Measurements from ENCODE around the gene CD9. TPM values are rescaled to one million over a fixed set of nuclear protein-coding genes. Genes with fewer than 3 reads are reported as not detected.
"Not testable (repeated sequence)": the region's sequence is repeated elsewhere in the genome, so short reads cannot be mapped to it uniquely, and the experiment has no call there.

The CD9 gene, protein sequence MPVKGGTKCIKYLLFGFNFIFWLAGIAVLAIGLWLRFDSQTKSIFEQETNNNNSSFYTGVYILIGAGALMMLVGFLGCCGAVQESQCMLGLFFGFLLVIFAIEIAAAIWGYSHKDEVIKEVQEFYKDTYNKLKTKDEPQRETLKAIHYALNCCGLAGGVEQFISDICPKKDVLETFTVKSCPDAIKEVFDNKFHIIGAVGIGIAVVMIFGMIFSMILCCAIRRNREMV
- 38.8 and 43.6 TPM in 2 replicates for total RNA-seq (2014; rRNA removed; shearing (Covaris generic))
- 69.6 and 76.9 TPM in 2 replicates for polyA plus RNA-seq (2014; cell fraction: nucleus; rRNA removed)

DNA sequence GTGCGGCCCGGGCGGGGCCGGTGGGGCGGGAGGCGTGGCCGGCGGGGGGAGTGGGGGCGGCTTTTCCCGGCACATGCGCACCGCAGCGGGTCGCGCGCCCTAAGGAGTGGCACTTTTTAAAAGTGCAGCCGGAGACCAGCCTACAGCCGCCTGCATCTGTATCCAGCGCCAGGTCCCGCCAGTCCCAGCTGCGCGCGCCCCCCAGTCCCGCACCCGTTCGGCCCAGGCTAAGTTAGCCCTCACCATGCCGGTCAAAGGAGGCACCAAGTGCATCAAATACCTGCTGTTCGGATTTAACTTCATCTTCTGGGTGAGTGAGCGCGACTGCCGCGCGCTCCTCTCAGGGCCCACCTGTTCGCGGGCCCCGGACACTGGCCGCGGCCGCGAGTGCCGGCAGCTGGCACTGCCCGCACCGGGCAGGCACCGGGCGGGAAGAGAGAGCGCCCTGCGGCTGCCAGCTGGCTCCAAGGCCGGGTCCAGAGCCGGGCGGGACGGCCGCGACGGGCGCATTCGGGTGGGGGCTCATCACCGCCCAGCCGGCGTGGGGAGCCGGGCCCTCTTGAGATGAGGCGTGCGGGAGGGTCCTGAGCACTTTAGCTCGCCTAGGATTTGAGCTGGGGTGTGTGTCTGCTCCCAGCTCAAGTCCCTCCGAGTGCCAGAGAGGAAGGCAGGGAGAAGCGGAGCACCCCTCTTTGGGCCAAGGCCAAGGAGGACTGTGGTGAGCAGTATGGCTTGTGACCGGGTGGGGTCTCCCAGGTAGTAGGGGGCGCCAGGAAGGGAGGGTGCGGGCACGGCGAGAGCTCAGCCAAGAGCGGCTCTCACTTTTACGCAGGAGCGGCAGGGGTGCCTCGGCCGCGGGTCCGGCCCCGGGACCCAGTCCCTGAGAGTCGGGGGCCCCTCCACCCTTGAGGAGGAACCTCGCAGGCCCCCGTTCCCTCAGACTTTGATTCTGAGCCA, at the start of gene CD9:
Gene CD9, plus strand, starts transcription at position 145 of the 957 bp plus-strand sequence. Its CDS starts 100 bp downstream, at position 245.
- peak; percentile 25 for DNase-seq (ENCODE audit: extremely low read depth, low read depth)

DNA sequence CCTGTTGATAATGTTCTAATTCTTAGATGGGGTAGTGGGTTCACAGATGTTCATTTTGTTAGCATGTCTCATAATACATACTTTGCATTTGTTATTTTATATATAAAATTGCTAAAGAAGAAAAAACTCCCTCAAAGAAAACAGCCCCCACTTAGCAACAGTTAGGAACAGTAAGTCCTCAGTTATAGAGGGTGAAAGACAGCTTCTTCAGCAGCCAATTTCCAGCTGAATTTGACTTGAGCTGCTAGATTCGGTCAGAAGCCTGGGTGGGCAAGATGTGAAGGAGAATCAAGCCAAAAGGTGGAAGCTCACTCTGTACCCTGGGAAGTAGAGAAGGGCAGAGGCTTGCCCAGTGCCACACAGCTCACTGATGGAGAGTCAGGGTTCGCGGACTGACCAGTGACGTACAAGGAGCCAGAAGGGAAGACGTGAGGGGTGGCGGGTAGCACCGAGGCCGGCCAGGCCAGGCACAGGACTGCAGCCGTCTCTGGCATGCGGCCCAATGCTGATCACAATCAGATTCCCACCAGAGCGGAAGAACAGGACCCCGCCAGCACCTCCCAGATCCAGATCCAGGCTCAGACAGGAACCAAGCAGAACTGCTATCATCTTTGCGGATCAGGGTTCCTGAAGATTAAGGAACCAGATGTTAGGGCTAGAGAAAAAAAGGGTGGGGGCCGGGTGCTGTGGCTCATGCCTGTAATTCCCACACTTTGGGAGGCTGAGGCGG, 45.3 kb upstream of the CD9 start:
- no peak for DNase-seq (ENCODE audit: extremely low read depth, low read depth)

DNA sequence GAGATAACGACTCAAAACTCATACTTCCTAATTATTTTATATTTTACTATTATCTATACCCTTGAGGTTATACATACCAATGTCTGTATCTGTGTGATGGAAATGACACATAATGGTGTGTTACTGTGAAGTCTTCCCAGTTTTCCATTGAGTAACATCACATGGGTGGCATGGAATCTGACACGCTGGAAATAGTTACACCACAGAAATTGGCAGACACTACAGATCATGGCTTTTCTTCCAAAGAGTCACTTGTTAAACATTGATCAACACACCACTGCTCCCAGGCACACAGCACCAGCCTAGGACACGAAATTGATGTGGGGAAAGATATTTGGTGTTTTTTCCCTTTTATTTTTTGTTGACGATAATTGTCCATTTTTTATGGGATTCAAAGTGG, 42.7 kb upstream of the CD9 start:
- DNase-seq (ENCODE audit: extremely low read depth, low read depth), result no peak

DNA sequence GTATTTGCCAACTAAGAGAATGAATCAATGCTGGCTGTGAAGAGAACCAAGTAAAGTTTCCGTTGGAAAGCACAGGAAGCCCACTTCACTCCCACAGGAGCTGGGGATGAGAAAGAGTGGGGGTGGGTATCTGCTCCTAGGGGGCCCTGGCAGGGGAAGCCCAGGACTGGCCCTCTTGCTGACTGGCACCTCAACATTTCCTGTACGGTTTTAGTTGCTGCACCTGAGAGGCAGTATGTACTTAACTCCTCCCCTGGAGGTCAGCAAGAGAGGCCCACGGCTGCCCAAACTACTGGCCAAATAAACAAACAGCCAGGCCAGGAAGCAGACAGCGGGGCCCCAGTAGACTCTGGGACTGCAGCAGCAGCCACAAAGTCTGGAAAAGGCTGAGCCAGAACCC, 41.9 kb upstream of the CD9 start:
- no peak for DNase-seq (ENCODE audit: extremely low read depth, low read depth)

DNA sequence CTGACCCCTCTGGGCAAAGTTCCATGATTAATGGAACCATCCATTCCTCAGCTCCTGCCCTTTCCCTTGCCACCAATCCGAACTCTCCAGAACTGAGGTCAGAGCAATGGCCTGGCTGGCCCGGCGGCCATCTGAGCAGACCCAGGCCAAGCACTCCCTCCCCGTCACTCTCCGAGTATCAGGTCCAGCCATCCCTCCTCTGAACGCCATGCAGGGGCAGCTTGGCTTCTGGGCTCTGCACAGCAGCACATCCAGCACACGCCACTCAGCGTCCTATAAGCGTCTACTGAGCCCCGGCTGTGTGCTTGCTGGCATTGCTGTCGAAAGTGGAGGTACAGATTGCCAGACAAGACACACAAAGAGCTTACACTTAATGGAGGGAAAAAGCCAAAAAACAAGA, 41.5 kb upstream of the CD9 start:
- DNase-seq (ENCODE audit: extremely low read depth, low read depth), result no peak

DNA sequence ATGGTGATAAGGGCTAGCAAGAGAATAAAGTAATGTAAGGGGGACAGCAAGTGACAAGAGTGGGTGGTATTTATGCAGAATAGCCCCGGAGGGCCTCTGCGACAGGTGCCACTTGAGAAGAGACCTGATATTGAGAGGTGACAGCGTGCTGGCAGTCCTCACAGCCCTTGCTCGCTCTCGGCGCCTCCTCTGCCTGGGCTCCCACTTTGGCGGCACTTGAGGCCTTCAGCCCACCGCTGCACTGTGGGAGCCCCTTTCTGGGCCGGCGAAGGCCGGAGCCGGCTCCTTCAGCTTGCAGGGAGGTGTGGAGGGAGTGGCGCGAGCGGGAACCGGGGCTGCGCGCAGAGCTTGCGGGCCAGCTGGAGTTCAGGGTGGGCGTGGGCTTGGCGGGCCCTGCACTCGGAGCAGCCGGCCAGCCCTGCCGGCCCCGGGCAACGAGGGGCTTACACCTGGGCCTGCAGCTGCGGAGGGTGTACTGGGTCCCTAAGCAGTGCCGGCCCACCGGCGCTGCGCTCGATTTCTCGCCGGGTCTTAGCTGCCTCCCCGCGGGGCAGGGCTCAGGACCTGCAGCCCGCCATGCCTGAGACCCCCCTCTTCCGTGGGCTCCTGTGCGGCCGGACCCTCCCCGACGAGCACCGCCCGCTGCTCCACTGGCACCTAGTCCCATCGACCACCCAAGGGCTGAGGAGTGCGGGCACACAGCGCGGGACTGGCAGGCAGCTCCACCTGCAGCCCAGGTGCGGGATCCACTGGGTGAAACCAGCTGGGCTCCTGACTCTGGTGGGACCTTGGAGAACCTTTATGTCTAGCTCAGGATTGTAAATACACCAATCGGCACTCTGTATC, 40.8 kb upstream of the CD9 start:
- DNase-seq (ENCODE audit: extremely low read depth, low read depth), result not testable (repeated sequence)

DNA sequence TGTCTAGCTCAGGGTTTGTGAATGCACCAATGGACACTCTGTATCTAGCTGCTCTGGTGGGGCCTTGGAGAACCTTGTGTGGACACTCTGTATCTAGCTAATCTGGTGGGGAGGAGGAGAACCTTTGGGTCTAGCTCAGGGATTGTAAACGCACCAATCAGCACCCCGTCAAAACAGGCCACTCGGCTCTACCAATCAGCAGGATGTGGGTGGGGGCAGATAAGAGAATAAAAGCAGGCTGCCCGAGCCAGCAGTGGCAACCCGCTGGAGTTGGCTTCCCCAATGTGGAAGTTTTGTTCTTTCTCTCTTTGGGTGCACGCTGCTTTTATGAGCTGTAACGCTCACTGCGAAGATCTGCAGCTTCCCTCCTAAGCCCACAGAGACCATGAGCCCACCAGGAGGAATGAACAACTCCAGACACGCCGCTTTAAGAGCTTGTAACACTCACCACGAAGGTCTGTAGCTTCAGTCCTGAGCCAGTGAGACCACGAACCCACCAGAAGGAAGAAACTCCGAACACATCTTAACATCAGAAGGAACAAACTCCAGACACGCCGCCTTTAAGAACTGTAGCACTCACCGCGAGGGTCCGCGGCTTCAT, 40.1 kb upstream of the CD9 start:
- not testable (repeated sequence) for DNase-seq (ENCODE audit: extremely low read depth, low read depth)

DNA sequence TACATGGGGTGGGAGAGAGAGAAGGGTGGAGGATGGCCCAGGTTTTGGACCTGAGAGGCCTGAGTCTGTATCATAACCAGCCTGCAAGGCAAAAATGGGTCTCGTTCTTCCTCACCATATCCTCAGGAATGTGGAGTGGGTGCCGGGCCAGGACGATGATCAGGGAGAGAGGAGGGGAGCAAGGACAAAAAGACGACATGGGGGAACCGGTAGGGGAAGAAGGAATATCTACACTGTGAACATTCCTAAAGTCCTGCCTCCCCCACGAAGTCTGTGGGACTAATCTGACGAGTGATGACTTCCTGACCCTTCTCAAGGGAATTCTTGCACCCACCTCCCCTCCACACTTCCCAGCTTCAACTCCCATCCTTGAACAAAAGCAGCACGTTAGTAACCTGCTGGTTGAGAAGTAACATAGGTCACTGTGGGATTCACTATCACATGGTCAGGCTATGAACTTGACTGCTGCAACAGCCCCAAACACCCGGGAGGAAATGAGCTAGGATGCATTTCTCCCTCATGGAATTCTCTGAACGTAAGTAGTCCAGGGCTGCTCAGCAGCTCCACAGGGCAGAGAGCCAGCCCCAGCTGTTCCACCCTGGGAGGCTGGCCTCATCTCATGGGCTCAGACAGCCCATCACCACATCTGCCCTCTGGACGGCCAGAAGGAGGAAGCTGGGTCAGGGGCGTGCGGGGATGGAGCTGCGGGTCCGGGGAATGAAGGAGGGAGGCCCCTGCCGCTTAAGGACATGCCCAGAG, 38.9 kb upstream of the CD9 start:
- DNase-seq (ENCODE audit: extremely low read depth, low read depth), result no peak

DNA sequence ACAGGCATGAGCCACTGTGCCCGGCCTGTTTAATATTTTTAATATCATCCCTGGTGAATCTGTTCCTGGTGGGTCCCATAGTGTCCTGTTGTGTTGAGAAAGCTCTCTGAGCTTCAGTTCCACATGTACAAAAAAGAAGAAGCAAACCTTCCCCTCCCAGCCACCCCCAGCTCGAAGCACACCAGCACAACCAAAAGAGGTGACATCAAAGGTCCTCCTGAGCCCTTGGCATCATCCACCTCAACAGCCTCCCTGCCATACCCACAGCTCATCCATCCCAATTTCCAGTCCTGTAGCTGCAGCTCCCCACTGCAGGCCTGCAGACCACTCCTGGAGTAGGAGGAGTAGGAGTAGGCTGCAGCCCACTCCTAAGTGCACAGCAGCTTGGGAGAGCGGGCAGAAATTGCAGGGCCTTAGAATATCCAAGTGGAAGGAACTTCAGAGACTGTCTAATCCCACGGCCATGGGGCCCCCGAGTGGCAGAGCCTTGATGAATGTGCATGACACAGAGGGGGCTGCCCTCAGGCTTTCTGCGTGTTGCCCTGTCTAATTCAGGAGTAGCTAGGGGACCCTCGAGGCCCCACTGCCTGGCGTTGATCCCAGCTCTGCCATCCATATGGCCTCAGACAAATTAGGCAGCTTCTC, 36.7 kb upstream of the CD9 start:
- DNase-seq (ENCODE audit: extremely low read depth, low read depth), result no peak

DNA sequence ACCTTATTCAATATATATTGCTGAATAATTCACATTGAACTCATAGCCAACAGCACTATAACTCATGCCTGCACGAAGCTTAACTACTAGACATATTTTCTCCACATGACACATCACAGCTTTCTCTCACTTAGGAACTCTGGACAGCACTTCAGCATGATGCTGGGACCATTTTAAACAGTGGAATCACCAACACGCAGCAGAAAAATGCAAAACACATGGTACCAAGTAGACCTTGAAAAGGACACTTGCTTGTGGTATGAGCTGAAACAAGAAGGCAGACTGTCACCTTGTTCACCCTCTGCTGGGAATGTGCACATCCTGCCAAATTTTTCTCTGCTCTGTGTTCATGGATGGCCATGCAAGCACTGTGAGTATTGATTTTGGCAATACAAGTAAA, 34.8 kb upstream of the CD9 start:
- no peak for DNase-seq (ENCODE audit: extremely low read depth, low read depth)

DNA sequence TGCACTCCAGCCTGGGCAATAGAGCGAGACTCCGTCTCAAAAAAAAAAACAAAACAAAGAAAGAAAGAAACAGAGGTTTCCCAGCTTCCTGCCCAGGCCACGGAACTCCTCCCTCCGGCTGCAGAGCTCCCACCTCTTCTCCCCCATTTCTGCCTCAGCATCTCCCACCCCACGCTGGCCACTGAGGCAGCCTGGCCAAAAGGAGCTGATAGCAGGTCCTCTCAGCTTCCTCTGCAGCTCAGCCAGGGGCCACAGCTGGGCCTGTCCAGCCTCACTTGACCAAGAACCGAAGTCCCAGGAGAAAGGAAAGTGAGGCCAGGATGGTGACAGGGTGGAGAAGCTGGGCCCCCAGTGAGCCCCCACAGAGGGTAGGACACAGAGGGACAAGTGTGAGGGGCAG, 33.4 kb upstream of the CD9 start:
- no peak for DNase-seq (ENCODE audit: extremely low read depth, low read depth)

DNA sequence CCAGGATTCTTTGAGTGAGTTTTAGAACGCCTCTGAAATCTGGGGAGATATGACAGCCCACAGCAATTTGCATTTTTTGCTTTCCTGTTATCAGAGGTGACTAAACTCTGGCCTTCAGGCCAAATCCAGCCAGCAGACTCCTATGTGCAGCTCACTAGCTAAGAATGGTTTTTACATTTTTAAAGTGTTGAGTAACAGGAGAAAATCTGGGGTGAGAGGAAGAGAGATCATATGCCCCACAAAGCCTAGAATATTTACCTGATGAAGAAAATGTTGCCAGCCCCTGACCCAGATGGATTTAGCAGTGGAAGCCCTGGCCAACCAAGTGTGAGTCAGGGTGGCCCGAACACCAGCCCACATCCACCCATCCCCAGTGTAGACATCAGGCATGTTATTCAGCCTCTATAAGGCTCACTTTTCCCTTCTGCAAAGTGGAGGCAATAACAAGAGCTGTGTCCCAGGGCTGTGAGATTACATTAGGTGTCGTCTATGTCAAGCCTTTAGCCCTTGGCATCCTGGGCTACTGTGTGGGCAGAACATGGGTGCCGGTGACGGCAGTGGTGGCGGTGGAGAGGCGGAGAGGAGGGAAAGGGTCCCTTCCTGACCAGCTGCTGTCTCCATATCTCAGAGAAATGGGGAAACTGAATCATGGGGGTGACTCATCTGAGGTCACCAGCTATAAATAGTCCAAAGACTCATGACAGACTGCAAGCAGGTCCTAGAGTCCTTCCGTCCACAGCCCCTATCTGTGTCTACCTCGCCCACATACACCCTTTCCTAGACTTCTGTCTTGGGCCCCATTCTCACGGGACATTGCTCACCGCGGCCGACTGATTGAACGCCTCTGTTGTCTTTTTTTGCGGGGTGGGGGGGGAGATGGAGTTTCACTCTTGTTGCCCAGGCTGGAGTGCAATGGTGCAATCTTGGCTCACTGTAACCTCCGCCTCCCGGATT, 32.6 kb upstream of the CD9 start:
- DNase-seq (ENCODE audit: extremely low read depth, low read depth), result peak; percentile 34

DNA sequence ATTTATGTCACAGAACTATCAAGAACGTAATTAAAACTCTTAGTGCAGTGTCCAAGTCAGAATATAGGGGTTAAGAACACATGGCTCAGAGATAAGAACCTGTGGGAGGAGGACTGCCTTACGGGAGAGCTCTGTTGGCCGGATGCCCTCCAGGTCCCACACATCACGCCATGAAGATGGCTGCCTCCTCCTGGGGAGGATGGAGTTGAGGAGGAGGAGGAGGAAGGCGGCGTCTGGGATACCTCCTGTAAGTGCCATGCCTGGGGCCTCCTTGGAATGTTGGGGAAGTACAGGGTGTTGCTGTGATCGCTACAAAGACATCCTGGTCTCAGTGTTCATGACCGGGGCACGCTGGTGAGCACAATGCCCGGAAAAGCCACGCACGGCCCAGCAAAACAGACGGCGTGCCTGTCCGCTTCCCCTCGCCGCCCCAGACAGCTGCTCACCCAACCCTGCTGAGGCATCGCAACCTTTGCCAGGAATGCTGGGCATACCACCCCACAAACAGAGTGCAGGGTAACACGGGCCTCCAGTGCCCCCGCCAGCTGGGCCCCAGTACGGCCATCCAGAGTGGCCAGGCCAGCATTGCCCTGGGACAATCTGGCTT, 28.7 kb upstream of the CD9 start:
- no peak for DNase-seq (ENCODE audit: extremely low read depth, low read depth)

DNA sequence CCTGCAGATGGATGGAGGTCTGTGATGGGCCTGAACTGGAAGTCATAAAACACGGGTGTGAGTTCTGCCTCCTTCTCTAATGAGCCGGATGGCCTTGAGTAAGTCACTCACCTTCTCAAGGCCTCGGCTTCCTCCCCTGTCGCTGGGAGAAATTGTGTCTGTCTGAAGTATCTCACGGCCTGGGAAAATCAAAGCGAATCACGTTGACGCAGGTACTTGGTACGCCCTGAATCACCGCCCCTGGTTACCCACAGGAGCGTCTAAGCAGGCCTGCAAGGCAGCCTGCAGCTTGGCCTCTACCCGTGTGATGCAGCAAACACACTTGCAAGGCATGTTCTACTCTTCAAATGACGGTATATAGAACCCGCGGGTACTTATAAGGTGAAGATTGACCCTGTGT, 28.1 kb upstream of the CD9 start:
- DNase-seq (ENCODE audit: extremely low read depth, low read depth), result no peak

DNA sequence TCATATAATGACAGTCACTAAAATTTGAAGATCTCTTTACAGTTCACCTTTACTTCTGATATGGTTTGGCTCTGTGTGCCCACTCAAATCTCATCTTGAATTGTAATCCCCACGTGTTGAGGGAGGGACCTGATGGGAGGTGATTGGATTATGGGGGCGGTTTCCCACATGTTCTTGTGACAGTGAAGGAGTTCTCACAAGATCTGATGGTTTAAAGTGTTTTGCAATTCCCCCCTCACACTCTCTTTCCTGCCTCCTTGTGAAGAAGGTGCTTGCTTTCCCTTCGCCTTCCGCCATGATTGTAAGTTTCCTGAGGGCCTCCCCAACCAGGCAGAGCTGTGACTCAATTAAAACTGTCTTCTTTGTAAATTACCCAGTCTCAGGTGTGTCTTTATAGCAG, 27.3 kb upstream of the CD9 start:
- DNase-seq (ENCODE audit: extremely low read depth, low read depth), result no peak

DNA sequence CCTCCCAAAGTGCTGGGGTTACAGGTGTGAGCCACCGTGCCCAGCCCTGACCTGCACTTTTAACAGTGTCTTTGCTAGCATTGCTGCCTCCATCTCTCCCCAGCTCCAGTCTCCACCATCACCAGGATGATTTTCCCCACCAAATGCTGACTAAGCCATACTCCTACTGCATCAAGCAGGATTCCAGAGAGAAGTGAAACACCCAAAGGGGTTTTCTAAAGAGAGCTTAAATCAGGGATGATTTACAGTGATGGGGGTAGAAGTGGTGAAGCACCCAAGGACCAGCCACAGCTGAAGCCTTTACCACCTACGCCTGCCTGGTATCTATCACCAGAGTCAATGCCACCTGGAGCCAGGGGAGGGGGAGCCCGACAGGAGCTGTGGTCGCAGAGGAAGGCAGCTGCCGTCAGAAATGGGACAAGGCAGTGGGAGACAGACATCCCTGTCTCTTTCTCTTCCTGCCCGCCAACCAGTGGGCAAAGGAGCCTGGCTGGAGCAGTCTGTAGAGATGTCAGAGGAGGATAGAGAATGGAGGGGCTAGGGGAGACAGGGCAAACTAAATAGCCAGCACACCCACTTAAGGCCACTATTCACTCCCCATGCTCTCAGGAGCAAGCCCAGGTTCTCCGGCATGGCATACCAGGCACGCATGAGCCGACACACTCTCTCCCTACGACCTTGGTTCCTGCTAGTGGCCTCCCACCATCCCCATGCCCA, 22.4 kb upstream of the CD9 start:
- DNase-seq (ENCODE audit: extremely low read depth, low read depth), result no peak
